Measurements from ENCODE around the gene DNAAF8. TPM values are rescaled to one million over a fixed set of nuclear protein-coding genes. Genes with fewer than 3 reads are reported as not detected.

Gene DNAAF8
- polyA plus RNA-seq = 3.4 and 6.2 TPM in 2 replicates
- polyA minus RNA-seq = 1.5 and 1.9 TPM in 2 replicates

GRCh38 chr16:4734063-4734729 is at the start of gene DNAAF8, which contains the start of gene ANKS3:
Gene DNAAF8, plus strand, starts transcription at chr16:4734537. Its CDS starts 1,978 bp downstream, at chr16:4736515.
Gene ANKS3, minus strand, starts transcription at chr16:4734271. Its CDS starts 4,122 bp downstream, at chr16:4730149.
- peak within 1 kb of the TSS; percentile 93 for H2AFZ ChIP-seq (ENCODE audit: low read depth, low read length)
- peaks cover 14% of the 10 kb centered on the region for H3K79me2 ChIP-seq (replicated peaks; ENCODE audit: insufficient read depth, low read length)
- H3F3A ChIP-seq (ENCODE audit: insufficient read depth, low read length, poor library complexity, severe bottlenecking) = no peaks in the 10 kb centered on the region
- H3K9ac ChIP-seq (ENCODE audit: low read length) = peak within 1 kb of the TSS; percentile 82
- no peaks in the 10 kb centered on the region for H4K20me1 ChIP-seq (ENCODE audit: insufficient read depth)
- peak within 1 kb of the TSS; percentile 93 for H3K4me3 ChIP-seq (ENCODE audit: low read length)
- no peak for TF ChIP-seq TAF1 (IDR thresholded peaks at IDR 0.05; ENCODE audit: low read depth)
- TF ChIP-seq RAD21 (conservative IDR thresholded peaks at IDR 0.05) = no peak
- peak; percentile 92 for TF ChIP-seq MXI1 (conservative IDR thresholded peaks at IDR 0.05; ENCODE audit: poor library complexity, severe bottlenecking)
- peak; percentile 29 for TF ChIP-seq SMC3 (conservative IDR thresholded peaks at IDR 0.05; ENCODE audit: poor library complexity)
- no peak for TF ChIP-seq EZH2 (IDR thresholded peaks at IDR 0.05; ENCODE audit: borderline replicate concordance, insufficient read depth, low read length, poor library complexity, severe bottlenecking)
- TF ChIP-seq REST (IDR thresholded peaks at IDR 0.05; ENCODE audit: borderline replicate concordance) = no peak
- no peak for TF ChIP-seq CTCF (IDR thresholded peaks at IDR 0.05; ENCODE audit: poor library complexity, severe bottlenecking)
- TF ChIP-seq EP300 (conservative IDR thresholded peaks at IDR 0.05; ENCODE audit: poor library complexity, severe bottlenecking) = peak; percentile 37
- peak; percentile 55 for TF ChIP-seq POLR2AphosphoS5 (IDR thresholded peaks at IDR 0.05)
- no peaks in the 10 kb centered on the region for H3K9me2 ChIP-seq (ENCODE audit: insufficient read depth, low read length)
- H3K27ac ChIP-seq (ENCODE audit: low read length) = peak within 1 kb of the TSS; percentile 70
- H3K9me3 ChIP-seq (ENCODE audit: low read length) = no peaks in the 10 kb centered on the region
- peak within 1 kb of the TSS; percentile 78 for H3K4me2 ChIP-seq (ENCODE audit: low read length)
- H3K27me3 ChIP-seq (ENCODE audit: insufficient read depth, low read depth, low read length) = no peaks in the 10 kb centered on the region
- H3K36me3 ChIP-seq (ENCODE audit: insufficient read depth, low read length) = no peaks in the 10 kb centered on the region

- Histone ChIP-seq H3K36me3 (ENCODE audit: insufficient read depth, low read length) (no peaks in the 10 kb centered on the region), H3K4me2 (ENCODE audit: low read length) (no peak overlapping the region), H3K27ac (ENCODE audit: low read length) (no peak overlapping the region), H3K9ac (ENCODE audit: low read length) (no peak overlapping the region), H3K4me3 (ENCODE audit: low read length) (no peak overlapping the region), H4K20me1 (ENCODE audit: insufficient read depth) (no peaks in the 10 kb centered on the region), H3F3A (ENCODE audit: insufficient read depth, low read length, poor library complexity, severe bottlenecking) (no peaks in the 10 kb centered on the region), H3K79me2 (replicated peaks; ENCODE audit: insufficient read depth, low read length) (no peaks in the 10 kb centered on the region), H3K9me2 (ENCODE audit: insufficient read depth, low read length) (no peaks in the 10 kb centered on the region), H3K27me3 (ENCODE audit: insufficient read depth, low read depth, low read length) (no peaks in the 10 kb centered on the region), H3K9me3 (ENCODE audit: low read length) (no peaks in the 10 kb centered on the region), H2AFZ (ENCODE audit: low read depth, low read length) (no peak overlapping the region)
- TF ChIP-seq EZH2 (IDR thresholded peaks at IDR 0.05; ENCODE audit: borderline replicate concordance, insufficient read depth, low read length, poor library complexity, severe bottlenecking) (no peak), REST (IDR thresholded peaks at IDR 0.05; ENCODE audit: borderline replicate concordance) (no peak), POLR2AphosphoS5 (IDR thresholded peaks at IDR 0.05) (no peak), TAF1 (IDR thresholded peaks at IDR 0.05; ENCODE audit: low read depth) (no peak), CTCF (IDR thresholded peaks at IDR 0.05; ENCODE audit: poor library complexity, severe bottlenecking) (no peak), EP300 (conservative IDR thresholded peaks at IDR 0.05; ENCODE audit: poor library complexity, severe bottlenecking) (no peak), RAD21 (conservative IDR thresholded peaks at IDR 0.05) (no peak), SMC3 (conservative IDR thresholded peaks at IDR 0.05; ENCODE audit: poor library complexity) (no peak), MXI1 (conservative IDR thresholded peaks at IDR 0.05; ENCODE audit: poor library complexity, severe bottlenecking) (no peak)
Measured at GRCh38 chr16:4684763-4685162, 49.6 kb upstream of the DNAAF8 start.
